Astrocyte (in vitro differentiated cells and primary cell): ENCODE results near the gene PDE6B. TPM values are rescaled to one million over a fixed set of nuclear protein-coding genes. Genes with fewer than 3 reads are reported as not detected.
"Not testable (repeated sequence)": the region's sequence is repeated elsewhere in the genome, so short reads cannot be mapped to it uniquely, and the experiment has no call there.

Source experiments
- DNase-seq: peaks from one replicate; pipeline ENCODE4 v3.0.0-alpha.2; 2010; ENCODE audit warnings: low read depth
- FAIRE-seq: peaks from 2 replicates; lab custom pipeline; 2011; peaks lifted over from hg19 to GRCh38; lab: Jason Lieb, UNC
- H2AFZ ChIP-seq: 2 replicates; pipeline ENCODE4 v1.6.0; 2012; ENCODE audit warnings: low read depth, low read length, inconsistent platforms
- H3K27ac ChIP-seq: 2 replicates; pipeline ENCODE4 v1.5.1; 2011; ENCODE audit warnings: low read depth, low read length, inconsistent platforms
- H3K27me3 ChIP-seq: 2 replicates; pipeline ENCODE4 v1.6.0; 2011; ENCODE audit warnings: low read length, inconsistent platforms; ENCODE audit not compliant: insufficient read depth
- H3K36me3 ChIP-seq: 2 replicates; pipeline ENCODE4 v1.5.1; 2011; ENCODE audit warnings: low read length, inconsistent platforms; ENCODE audit not compliant: insufficient read depth
- H3K4me1 ChIP-seq: 2 replicates; pipeline ENCODE4 v1.5.1; 2011; ENCODE audit warnings: low read length, inconsistent platforms; ENCODE audit not compliant: insufficient read depth
- H3K4me2 ChIP-seq: 2 replicates; pipeline ENCODE4 v1.6.0; 2012; ENCODE audit warnings: low read length, inconsistent platforms
- H3K4me3 ChIP-seq: 2 replicates; pipeline ENCODE4 v1.5.1; 2011; ENCODE audit warnings: low read depth, mild to moderate bottlenecking, low read length, inconsistent platforms; ENCODE audit not compliant: insufficient read depth
- H3K79me2 ChIP-seq: 2 replicates; pipeline ENCODE4 v1.6.0; 2012; ENCODE audit warnings: mild to moderate bottlenecking, low read length, inconsistent platforms; ENCODE audit not compliant: insufficient read depth
- H3K9ac ChIP-seq: 2 replicates; pipeline ENCODE4 v1.6.0; 2012; ENCODE audit warnings: mild to moderate bottlenecking, low read length, inconsistent platforms
- H3K9me3 ChIP-seq: 2 replicates; pipeline ENCODE4 v1.5.1; 2012; ENCODE audit warnings: low read depth, mild to moderate bottlenecking, low read length, inconsistent platforms; ENCODE audit not compliant: insufficient read depth
- H4K20me1 ChIP-seq: 2 replicates; pipeline ENCODE4 v1.6.0; 2012; ENCODE audit warnings: low read length, inconsistent platforms; ENCODE audit not compliant: insufficient read depth
- H3K27ac Mint-ChIP-seq: one replicate; pipeline ENCODE4 v1.8.0; 2021; ENCODE audit warnings: mild to moderate bottlenecking, mixed read lengths; ENCODE audit not compliant: unreplicated experiment
- H3K27me3 Mint-ChIP-seq: one replicate; pipeline ENCODE4 v1.8.0; 2021; ENCODE audit warnings: low read depth, mixed read lengths; ENCODE audit not compliant: unreplicated experiment
- H3K36me3 Mint-ChIP-seq: one replicate; pipeline ENCODE4 v1.8.0; 2021; ENCODE audit warnings: low read depth, mixed read lengths; ENCODE audit not compliant: unreplicated experiment
- H3K4me1 Mint-ChIP-seq: one replicate; pipeline ENCODE4 v1.8.0; 2021; ENCODE audit warnings: low read depth, mixed read lengths; ENCODE audit not compliant: unreplicated experiment
- H3K4me3 Mint-ChIP-seq: one replicate; pipeline ENCODE4 v1.8.0; 2021; ENCODE audit warnings: mild to moderate bottlenecking, moderate library complexity, mixed read lengths; ENCODE audit not compliant: unreplicated experiment
- H3K9me3 Mint-ChIP-seq: one replicate; pipeline ENCODE4 v1.8.0; 2021; ENCODE audit warnings: mild to moderate bottlenecking, mixed read lengths; ENCODE audit not compliant: unreplicated experiment
- EZH2 ChIP-seq: IDR thresholded peaks from 2 replicates; pipeline ENCODE4 v1.6.1; 2012; ENCODE audit warnings: mild to moderate bottlenecking, low read length, inconsistent platforms; ENCODE audit not compliant: insufficient read depth
- total RNA-seq: library from RNA; stranded (reverse); gene quantifications from 2 replicates; pipeline ENCODE4 v1.2.1, GENCODE V29; 2021
- TF ChIP-seq, protein P1 (sequence below): IDR thresholded peaks from 2 replicates; pipeline ENCODE4 v1.5.1; 2011; ENCODE audit warnings: low read depth, mild to moderate bottlenecking, inconsistent platforms, low read length, moderate library complexity; ENCODE audit not compliant: insufficient read depth

The PDE6B gene
- total RNA-seq, 1 donor from 2014 or later, result 2.8 TPM

GRCh38 chr4:689723-690122 is 64.3 kb downstream of the PDE6B start:
- H3K4me3 Mint-ChIP-seq, result no peak overlapping the region
- FAIRE-seq, result no peak
- H3K27ac ChIP-seq, result no peak overlapping the region

GRCh38 chr4:692771-693554 is 67.6 kb downstream of the PDE6B start:
- H3K27ac ChIP-seq, result no peak overlapping the region
- TF ChIP-seq, protein P1, sequence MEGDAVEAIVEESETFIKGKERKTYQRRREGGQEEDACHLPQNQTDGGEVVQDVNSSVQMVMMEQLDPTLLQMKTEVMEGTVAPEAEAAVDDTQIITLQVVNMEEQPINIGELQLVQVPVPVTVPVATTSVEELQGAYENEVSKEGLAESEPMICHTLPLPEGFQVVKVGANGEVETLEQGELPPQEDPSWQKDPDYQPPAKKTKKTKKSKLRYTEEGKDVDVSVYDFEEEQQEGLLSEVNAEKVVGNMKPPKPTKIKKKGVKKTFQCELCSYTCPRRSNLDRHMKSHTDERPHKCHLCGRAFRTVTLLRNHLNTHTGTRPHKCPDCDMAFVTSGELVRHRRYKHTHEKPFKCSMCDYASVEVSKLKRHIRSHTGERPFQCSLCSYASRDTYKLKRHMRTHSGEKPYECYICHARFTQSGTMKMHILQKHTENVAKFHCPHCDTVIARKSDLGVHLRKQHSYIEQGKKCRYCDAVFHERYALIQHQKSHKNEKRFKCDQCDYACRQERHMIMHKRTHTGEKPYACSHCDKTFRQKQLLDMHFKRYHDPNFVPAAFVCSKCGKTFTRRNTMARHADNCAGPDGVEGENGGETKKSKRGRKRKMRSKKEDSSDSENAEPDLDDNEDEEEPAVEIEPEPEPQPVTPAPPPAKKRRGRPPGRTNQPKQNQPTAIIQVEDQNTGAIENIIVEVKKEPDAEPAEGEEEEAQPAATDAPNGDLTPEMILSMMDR, result no peak
- TF ChIP-seq EZH2, result no peak
- Mint-ChIP-seq H3K36me3 (peaks cover 3% of the 10 kb centered on the region), H3K4me1 (peaks cover 2% of the 10 kb centered on the region), H3K9me3 (no peaks in the 10 kb centered on the region), H3K27me3 (peaks cover 4% of the 10 kb centered on the region), H3K4me3 (no peak overlapping the region), H3K27ac (no peak overlapping the region)
- no peak overlapping the region for H3K9ac ChIP-seq
- DNase-seq, result no peak
- H3K79me2 ChIP-seq, result no peaks in the 10 kb centered on the region
- peaks cover 3% of the 10 kb centered on the region for H3K27me3 ChIP-seq
- no peak overlapping the region for H3K4me3 ChIP-seq
- no peak overlapping the region for H2AFZ ChIP-seq
- H4K20me1 ChIP-seq, result no peaks in the 10 kb centered on the region
- no peaks in the 10 kb centered on the region for H3K36me3 ChIP-seq
- no peak overlapping the region for H3K4me2 ChIP-seq
- peaks cover 12% of the 10 kb centered on the region for H3K4me1 ChIP-seq
- no peak for FAIRE-seq
- no peaks in the 10 kb centered on the region for H3K9me3 ChIP-seq

More at GRCh38 chr4:689723-690122, 64.3 kb downstream of the PDE6B start:
- H3K9ac ChIP-seq, result no peak overlapping the region
- peaks cover 25% of the 10 kb centered on the region for H3K4me1 ChIP-seq
- peaks cover 4% of the 10 kb centered on the region for H3K36me3 Mint-ChIP-seq
- no peak overlapping the region for H3K27ac Mint-ChIP-seq
- H3K36me3 ChIP-seq, result no peaks in the 10 kb centered on the region
- no peak overlapping the region for H3K4me3 ChIP-seq
- peaks cover 17% of the 10 kb centered on the region for H3K4me1 Mint-ChIP-seq
- no peaks in the 10 kb centered on the region for H3K9me3 Mint-ChIP-seq
- DNase-seq, result no peak
- H3K9me3 ChIP-seq, result no peaks in the 10 kb centered on the region
- peaks cover 8% of the 10 kb centered on the region for H3K27me3 Mint-ChIP-seq
- no peak overlapping the region for H2AFZ ChIP-seq
- no peaks in the 10 kb centered on the region for H4K20me1 ChIP-seq
- H3K27me3 ChIP-seq, result peaks cover 3% of the 10 kb centered on the region
- H3K4me2 ChIP-seq, result peak overlapping the region; percentile 76
- TF ChIP-seq EZH2, result no peak
- TF ChIP-seq, protein P1, result no peak
- no peaks in the 10 kb centered on the region for H3K79me2 ChIP-seq

GRCh38 chr4:694341-694940 is 69.1 kb downstream of the PDE6B start:
- not testable (repeated sequence) for FAIRE-seq, H3K9ac ChIP-seq, DNase-seq, H3K27ac Mint-ChIP-seq, H2AFZ ChIP-seq, H3K27me3 Mint-ChIP-seq, H4K20me1 ChIP-seq, H3K4me3 ChIP-seq, H3K36me3 Mint-ChIP-seq, H3K36me3 ChIP-seq, H3K9me3 Mint-ChIP-seq, H3K4me1 Mint-ChIP-seq, H3K4me1 ChIP-seq, H3K4me3 Mint-ChIP-seq, H3K4me2 ChIP-seq, H3K79me2 ChIP-seq, H3K27ac ChIP-seq, H3K9me3 ChIP-seq, H3K27me3 ChIP-seq
